K562 (cell line): ENCODE data around the gene PSMC3IP. TPM values are rescaled to one million over a fixed set of nuclear protein-coding genes. Genes with fewer than 3 reads are reported as not detected.

Source experiments
- ATF7 ChIP-seq: fragments of 450-650 bp; IDR thresholded peaks from 2 replicates; pipeline ENCODE4 v1.7.1; 2014; ENCODE audit warnings: mild to moderate bottlenecking, moderate library complexity
- CBFA2T3 ChIP-seq: fragments of 450-650 bp; IDR thresholded peaks from 2 replicates; pipeline ENCODE4 v1.6.1; 2017
- GTF2F1 ChIP-seq: IDR thresholded peaks from 2 replicates; pipeline ENCODE4 v1.6.1; 2011; ENCODE audit warnings: low read depth, low read length, improper control_type of control experiment
- MCM5 ChIP-seq: fragments of 450-650 bp; IDR thresholded peaks from 2 replicates; pipeline ENCODE4 v1.6.1; 2016; ENCODE audit warnings: low read depth
- NONO ChIP-seq, 2 experiments: fragments of 200-400 bp in 1 of 2; fragments of 450-650 bp in 1 of 2; formaldehyde crosslinking in 1 of 2; IDR thresholded peaks; 2 replicates each; pipeline ENCODE4 v1.6.1; 2017; ENCODE audit warnings: low read depth in 2 of 2, mild to moderate bottlenecking in 2 of 2, moderate library complexity in 2 of 2, low read length in 1 of 2
- ZNF282 ChIP-seq: sonication (generic); formaldehyde crosslinking; IDR thresholded peaks from 2 replicates; pipeline ENCODE4 v1.8.1; 2023; ENCODE audit warnings: missing genetic modification reagents
- polyA plus RNA-seq, 8 experiments: library from polyadenylated mRNA; depleted of rRNA in 4 of 8; stranded (reverse) in 5 of 8; unstranded in 3 of 8; fragments of >200 nt; fragmentation: Nextera tagmentation in 2 of 8; fragmentation: Illumina TruSeq in 1 of 8; extraction: Ambion mirVana in 2 of 8; extraction: Trizol in 1 of 8; gene quantifications; 2 replicates each; pipeline versions ENCODE4 v1.2.1 to v1.2.3, GENCODE V29; 2011 to 2014; ENCODE audit warnings: inconsistent platforms in 1 of 8, missing spikeins in 1 of 8
- total RNA-seq, 7 experiments: library from RNA; depleted of rRNA in 6 of 7; stranded (reverse); fragments of >200 nt in 6 of 7; fragmentation: Illumina TruSeq in 2 of 7; extraction: Trizol in 2 of 7; gene quantifications; 2 replicates each; pipeline versions ENCODE4 v1.2.1 to v1.2.3, GENCODE V29; 2011 to 2021; ENCODE audit warnings: low replicate concordance in 1 of 7
- TF ChIP-seq, protein P1 (sequence below): fragments of 200-800 bp; sonication (Bioruptor generic); IDR thresholded peaks from 2 replicates; pipeline ENCODE4 v1.6.1; 2016; ENCODE audit warnings: missing genetic modification characterization, missing compliant biosample characterization
- TF ChIP-seq, protein P2 (sequence below): fragments of 200-600 bp; sonication (generic); IDR thresholded peaks from one replicate; pipeline ENCODE4 v1.6.1; 2012; ENCODE audit warnings: mild to moderate bottlenecking, low read depth, low read length, inconsistent platforms

PSMC3IP gene
- total and polyA plus RNA-seq, 9 of the 15 experiments (the other 6 are each of a cell fraction or from before 2014, with no cell fraction given): 13.8 to 65.6 (median 32.8) TPM

DNA sequence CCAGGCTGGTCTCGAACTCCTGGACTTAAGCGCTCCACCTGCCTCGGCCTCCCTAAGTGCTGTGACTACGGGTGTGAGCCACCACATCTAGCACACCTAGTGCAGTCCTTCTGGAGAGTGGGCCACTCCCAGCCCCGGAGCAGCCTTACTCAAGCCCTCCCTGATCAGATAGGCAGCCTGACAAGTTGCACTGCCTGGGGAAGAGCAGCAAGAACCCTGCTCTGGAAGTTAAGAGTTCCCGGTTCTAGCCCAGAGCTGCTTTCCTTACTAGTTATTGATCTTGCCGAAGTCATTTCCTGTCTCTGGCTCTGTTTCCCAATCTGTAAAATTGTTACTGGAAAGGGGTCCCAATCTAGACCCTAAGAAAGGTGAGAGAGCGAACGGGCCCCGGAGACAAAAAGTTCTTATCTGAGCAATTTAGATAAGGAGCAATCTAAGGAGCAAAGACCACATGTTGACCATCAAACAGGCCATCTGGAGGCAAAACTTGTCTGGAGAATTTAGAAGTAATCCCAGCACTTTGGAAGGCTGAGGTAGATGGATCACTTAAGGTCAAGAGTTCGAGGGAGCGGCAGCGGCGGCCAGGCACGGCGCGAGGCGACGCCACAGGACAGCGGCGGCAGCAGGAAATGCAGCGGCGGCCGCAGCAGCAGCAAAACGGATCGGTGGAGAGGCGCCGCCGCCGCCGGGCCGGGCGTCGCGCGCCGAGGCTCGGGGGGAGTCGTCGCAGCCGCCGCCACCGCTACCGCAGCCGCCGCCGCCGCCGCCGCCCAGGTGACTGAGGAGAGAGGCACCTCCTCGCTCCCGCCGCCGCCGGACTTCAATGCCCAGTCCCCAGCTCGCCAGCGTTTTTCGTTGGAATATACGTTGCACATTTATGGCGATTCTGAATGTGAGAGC lies 45.8 kb downstream of the PSMC3IP start (continued):
- TF ChIP-seq, protein P1, sequence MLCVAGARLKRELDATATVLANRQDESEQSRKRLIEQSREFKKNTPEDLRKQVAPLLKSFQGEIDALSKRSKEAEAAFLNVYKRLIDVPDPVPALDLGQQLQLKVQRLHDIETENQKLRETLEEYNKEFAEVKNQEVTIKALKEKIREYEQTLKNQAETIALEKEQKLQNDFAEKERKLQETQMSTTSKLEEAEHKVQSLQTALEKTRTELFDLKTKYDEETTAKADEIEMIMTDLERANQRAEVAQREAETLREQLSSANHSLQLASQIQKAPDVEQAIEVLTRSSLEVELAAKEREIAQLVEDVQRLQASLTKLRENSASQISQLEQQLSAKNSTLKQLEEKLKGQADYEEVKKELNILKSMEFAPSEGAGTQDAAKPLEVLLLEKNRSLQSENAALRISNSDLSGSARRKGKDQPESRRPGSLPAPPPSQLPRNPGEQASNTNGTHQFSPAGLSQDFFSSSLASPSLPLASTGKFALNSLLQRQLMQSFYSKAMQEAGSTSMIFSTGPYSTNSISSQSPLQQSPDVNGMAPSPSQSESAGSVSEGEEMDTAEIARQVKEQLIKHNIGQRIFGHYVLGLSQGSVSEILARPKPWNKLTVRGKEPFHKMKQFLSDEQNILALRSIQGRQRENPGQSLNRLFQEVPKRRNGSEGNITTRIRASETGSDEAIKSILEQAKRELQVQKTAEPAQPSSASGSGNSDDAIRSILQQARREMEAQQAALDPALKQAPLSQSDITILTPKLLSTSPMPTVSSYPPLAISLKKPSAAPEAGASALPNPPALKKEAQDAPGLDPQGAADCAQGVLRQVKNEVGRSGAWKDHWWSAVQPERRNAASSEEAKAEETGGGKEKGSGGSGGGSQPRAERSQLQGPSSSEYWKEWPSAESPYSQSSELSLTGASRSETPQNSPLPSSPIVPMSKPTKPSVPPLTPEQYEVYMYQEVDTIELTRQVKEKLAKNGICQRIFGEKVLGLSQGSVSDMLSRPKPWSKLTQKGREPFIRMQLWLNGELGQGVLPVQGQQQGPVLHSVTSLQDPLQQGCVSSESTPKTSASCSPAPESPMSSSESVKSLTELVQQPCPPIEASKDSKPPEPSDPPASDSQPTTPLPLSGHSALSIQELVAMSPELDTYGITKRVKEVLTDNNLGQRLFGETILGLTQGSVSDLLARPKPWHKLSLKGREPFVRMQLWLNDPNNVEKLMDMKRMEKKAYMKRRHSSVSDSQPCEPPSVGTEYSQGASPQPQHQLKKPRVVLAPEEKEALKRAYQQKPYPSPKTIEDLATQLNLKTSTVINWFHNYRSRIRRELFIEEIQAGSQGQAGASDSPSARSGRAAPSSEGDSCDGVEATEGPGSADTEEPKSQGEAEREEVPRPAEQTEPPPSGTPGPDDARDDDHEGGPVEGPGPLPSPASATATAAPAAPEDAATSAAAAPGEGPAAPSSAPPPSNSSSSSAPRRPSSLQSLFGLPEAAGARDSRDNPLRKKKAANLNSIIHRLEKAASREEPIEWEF: no peak
- no peak for TF ChIP-seq ZNF282 (CRISPR knock-in tag)
- TF ChIP-seq, protein P2, sequence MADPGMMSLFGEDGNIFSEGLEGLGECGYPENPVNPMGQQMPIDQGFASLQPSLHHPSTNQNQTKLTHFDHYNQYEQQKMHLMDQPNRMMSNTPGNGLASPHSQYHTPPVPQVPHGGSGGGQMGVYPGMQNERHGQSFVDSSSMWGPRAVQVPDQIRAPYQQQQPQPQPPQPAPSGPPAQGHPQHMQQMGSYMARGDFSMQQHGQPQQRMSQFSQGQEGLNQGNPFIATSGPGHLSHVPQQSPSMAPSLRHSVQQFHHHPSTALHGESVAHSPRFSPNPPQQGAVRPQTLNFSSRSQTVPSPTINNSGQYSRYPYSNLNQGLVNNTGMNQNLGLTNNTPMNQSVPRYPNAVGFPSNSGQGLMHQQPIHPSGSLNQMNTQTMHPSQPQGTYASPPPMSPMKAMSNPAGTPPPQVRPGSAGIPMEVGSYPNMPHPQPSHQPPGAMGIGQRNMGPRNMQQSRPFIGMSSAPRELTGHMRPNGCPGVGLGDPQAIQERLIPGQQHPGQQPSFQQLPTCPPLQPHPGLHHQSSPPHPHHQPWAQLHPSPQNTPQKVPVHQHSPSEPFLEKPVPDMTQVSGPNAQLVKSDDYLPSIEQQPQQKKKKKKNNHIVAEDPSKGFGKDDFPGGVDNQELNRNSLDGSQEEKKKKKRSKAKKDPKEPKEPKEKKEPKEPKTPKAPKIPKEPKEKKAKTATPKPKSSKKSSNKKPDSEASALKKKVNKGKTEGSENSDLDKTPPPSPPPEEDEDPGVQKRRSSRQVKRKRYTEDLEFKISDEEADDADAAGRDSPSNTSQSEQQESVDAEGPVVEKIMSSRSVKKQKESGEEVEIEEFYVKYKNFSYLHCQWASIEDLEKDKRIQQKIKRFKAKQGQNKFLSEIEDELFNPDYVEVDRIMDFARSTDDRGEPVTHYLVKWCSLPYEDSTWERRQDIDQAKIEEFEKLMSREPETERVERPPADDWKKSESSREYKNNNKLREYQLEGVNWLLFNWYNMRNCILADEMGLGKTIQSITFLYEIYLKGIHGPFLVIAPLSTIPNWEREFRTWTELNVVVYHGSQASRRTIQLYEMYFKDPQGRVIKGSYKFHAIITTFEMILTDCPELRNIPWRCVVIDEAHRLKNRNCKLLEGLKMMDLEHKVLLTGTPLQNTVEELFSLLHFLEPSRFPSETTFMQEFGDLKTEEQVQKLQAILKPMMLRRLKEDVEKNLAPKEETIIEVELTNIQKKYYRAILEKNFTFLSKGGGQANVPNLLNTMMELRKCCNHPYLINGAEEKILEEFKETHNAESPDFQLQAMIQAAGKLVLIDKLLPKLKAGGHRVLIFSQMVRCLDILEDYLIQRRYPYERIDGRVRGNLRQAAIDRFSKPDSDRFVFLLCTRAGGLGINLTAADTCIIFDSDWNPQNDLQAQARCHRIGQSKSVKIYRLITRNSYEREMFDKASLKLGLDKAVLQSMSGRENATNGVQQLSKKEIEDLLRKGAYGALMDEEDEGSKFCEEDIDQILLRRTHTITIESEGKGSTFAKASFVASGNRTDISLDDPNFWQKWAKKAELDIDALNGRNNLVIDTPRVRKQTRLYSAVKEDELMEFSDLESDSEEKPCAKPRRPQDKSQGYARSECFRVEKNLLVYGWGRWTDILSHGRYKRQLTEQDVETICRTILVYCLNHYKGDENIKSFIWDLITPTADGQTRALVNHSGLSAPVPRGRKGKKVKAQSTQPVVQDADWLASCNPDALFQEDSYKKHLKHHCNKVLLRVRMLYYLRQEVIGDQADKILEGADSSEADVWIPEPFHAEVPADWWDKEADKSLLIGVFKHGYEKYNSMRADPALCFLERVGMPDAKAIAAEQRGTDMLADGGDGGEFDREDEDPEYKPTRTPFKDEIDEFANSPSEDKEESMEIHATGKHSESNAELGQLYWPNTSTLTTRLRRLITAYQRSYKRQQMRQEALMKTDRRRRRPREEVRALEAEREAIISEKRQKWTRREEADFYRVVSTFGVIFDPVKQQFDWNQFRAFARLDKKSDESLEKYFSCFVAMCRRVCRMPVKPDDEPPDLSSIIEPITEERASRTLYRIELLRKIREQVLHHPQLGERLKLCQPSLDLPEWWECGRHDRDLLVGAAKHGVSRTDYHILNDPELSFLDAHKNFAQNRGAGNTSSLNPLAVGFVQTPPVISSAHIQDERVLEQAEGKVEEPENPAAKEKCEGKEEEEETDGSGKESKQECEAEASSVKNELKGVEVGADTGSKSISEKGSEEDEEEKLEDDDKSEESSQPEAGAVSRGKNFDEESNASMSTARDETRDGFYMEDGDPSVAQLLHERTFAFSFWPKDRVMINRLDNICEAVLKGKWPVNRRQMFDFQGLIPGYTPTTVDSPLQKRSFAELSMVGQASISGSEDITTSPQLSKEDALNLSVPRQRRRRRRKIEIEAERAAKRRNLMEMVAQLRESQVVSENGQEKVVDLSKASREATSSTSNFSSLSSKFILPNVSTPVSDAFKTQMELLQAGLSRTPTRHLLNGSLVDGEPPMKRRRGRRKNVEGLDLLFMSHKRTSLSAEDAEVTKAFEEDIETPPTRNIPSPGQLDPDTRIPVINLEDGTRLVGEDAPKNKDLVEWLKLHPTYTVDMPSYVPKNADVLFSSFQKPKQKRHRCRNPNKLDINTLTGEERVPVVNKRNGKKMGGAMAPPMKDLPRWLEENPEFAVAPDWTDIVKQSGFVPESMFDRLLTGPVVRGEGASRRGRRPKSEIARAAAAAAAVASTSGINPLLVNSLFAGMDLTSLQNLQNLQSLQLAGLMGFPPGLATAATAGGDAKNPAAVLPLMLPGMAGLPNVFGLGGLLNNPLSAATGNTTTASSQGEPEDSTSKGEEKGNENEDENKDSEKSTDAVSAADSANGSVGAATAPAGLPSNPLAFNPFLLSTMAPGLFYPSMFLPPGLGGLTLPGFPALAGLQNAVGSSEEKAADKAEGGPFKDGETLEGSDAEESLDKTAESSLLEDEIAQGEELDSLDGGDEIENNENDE: no peak
- TF ChIP-seq CBFA2T3: peak; percentile 83
- no peak for TF ChIP-seq MCM5
- TF ChIP-seq GTF2F1: no peak
- TF ChIP-seq ATF7: peak; percentile 27; the same call in 1 of the 2 replicates
- TF ChIP-seq NONO (IDR thresholded peaks at IDR 0.05; ENCODE audit: low read depth in 2 of 2, low read length in 1 of 2): 0 out of 4 replicates have a peak, but pooled peaks of 1 of the 2 experiments have one; percentile 11
